ENCODE measurements around the gene UCHL1.

DNA sequence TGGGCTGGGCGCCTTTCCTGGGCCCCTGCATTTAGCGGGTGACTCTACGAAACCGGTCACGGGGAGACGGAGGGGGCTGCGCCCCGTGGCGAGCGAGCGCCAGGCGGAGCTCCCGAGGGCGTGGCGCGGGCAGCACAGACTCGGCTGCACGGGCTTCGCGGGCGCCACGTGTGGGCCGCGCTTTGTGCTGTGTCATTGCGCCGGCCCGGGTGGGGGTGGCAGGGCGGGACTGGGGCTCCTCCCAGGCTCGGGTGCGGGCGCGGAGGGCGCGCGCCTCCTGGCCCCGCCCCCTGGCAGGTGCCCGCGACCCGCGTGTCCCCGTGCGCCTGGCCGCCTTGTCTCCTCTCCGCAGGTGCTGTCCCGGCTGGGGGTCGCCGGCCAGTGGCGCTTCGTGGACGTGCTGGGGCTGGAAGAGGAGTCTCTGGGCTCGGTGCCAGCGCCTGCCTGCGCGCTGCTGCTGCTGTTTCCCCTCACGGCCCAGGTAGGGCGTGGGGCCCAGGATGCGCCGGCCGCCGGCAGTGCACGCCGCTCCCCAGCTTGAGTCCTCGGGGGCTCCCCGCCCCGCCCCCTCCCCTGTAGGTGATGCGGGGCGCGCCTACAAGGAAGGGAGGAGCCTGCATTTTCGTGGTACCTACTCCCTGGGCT lies 651 bp downstream of the UCHL1 start:
- no peak for TF ChIP-seq CREB1 (IDR thresholded peaks at IDR 0.05; ENCODE audit: low read depth)
- no peak for TF ChIP-seq RAD21 (IDR thresholded peaks at IDR 0.05; ENCODE audit: low read depth)
- TF ChIP-seq YY1 (IDR thresholded peaks at IDR 0.05; ENCODE audit: low read depth) = no peak; the same call in 1 of the 2 replicates
- TF ChIP-seq, protein P1, sequence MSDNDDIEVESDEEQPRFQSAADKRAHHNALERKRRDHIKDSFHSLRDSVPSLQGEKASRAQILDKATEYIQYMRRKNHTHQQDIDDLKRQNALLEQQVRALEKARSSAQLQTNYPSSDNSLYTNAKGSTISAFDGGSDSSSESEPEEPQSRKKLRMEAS (IDR thresholded peaks at IDR 0.05) = peak; percentile 100
- no peak for TF ChIP-seq EP300 (IDR thresholded peaks at IDR 0.05; ENCODE audit: borderline replicate concordance)
- peak; percentile 25; the same call in 1 of the 2 replicates for TF ChIP-seq TAF1 (IDR thresholded peaks at IDR 0.05; ENCODE audit: low read depth)
- no peak for TF ChIP-seq REST (IDR thresholded peaks at IDR 0.05; ENCODE audit: low read depth)
- TF ChIP-seq NFIC (IDR thresholded peaks at IDR 0.05) = peak; percentile 69
- no peak for TF ChIP-seq FOXM1 (IDR thresholded peaks at IDR 0.05; ENCODE audit: borderline replicate concordance, low read depth)
- TF ChIP-seq ZBTB7A (IDR thresholded peaks at IDR 0.05; ENCODE audit: low read depth) = no peak; the same call in none of the 2 replicates
- TF ChIP-seq TCF12 (IDR thresholded peaks at IDR 0.05; ENCODE audit: low read depth) = peak; percentile 77; the same call in 1 of the 2 replicates
